ENCODE measurements around the gene SPTBN1. TPM values are rescaled to one million over a fixed set of nuclear protein-coding genes. Genes with fewer than 3 reads are reported as not detected.

The SPTBN1 gene
- total and polyA plus RNA-seq, 8 donors: 28.7 to 475 (median 193) TPM

GRCh38 chr2:54587171-54588016 is 131.3 kb downstream of the SPTBN1 start:
- H3K4me3 ChIP-seq: no peak overlapping the region
- intact Hi-C loops (cut with DNase I; ENCODE audit: low total_unique reads): no loop called here
- DNase-seq: no peak
- no peaks in the 10 kb centered on the region for H3K9me3 ChIP-seq
- H3K36me3 ChIP-seq: peaks cover 0 to 3% (median under 1%) of the 10 kb centered on the region in 4 donors
- WGBS, 5 donors: 76 to 87% (median 80%) methylated on average over 8 of the region's 8 CpGs
- TF ChIP-seq EP300 (IDR thresholded peaks at IDR 0.05) (no peak), POLR2AphosphoS5 (IDR thresholded peaks at IDR 0.05) (no peak), POLR2A (IDR thresholded peaks at IDR 0.05) (no peak)
- TF ChIP-seq, protein P1, sequence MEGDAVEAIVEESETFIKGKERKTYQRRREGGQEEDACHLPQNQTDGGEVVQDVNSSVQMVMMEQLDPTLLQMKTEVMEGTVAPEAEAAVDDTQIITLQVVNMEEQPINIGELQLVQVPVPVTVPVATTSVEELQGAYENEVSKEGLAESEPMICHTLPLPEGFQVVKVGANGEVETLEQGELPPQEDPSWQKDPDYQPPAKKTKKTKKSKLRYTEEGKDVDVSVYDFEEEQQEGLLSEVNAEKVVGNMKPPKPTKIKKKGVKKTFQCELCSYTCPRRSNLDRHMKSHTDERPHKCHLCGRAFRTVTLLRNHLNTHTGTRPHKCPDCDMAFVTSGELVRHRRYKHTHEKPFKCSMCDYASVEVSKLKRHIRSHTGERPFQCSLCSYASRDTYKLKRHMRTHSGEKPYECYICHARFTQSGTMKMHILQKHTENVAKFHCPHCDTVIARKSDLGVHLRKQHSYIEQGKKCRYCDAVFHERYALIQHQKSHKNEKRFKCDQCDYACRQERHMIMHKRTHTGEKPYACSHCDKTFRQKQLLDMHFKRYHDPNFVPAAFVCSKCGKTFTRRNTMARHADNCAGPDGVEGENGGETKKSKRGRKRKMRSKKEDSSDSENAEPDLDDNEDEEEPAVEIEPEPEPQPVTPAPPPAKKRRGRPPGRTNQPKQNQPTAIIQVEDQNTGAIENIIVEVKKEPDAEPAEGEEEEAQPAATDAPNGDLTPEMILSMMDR (IDR thresholded peaks at IDR 0.05): no peak
- H3K27me3 ChIP-seq: no peaks in the 10 kb centered on the region
- peaks cover 53 to 96% (median 74%) of the 10 kb centered on the region in 4 donors for H3K4me1 ChIP-seq
- peak overlapping the region in 4 of 5 donors; percentile 5 to 82 (median 54) for H3K27ac ChIP-seq

GRCh38 chr2:54588244-54588899 is 132.2 kb downstream of the SPTBN1 start:
- Histone ChIP-seq H3K36me3 (peaks cover 0 to 11% (median 8%) of the 10 kb centered on the region in 4 donors), H3K27me3 (no peaks in the 10 kb centered on the region), H3K4me1 (peaks cover 48 to 91% (median 71%) of the 10 kb centered on the region in 4 donors), H3K9me3 (no peaks in the 10 kb centered on the region), H3K4me3 (no peak overlapping the region), H3K27ac (peak overlapping the region in 4 of 5 donors; percentile 38 to 82 (median 72))
- no peak for DNase-seq
- 34 to 62% (median 50%) methylated on average over 1 of the region's 1 CpG for WGBS, 5 donors
- TF ChIP-seq, protein P1 (IDR thresholded peaks at IDR 0.05): no peak
- TF ChIP-seq EP300 (IDR thresholded peaks at IDR 0.05): no peak
- no peak for TF ChIP-seq POLR2A (IDR thresholded peaks at IDR 0.05)
- no peak for TF ChIP-seq POLR2AphosphoS5 (IDR thresholded peaks at IDR 0.05)
- intact Hi-C loops (cut with DNase I; ENCODE audit: low total_unique reads): no loop called here

DNA sequence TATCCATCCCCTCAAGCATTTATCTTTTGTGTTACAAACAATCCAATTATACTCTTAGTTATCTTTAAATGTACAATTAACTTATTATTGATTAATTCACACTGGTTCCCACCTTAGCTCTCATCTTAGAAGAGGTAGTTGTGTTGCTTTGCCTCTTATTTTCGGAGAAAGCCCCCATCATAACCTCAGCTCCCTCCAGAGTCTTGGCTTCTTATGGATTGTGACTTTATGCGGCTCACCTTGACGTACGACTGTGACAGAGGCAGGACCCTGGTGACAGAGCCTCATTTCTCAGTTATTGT is 132.9 kb downstream of the SPTBN1 start:
- intact Hi-C loops (cut with DNase I; ENCODE audit: low total_unique reads): no loop called here
- DNase-seq: no peak
- Histone ChIP-seq H3K27me3 (no peaks in the 10 kb centered on the region), H3K9me3 (no peaks in the 10 kb centered on the region), H3K4me3 (no peak overlapping the region), H3K4me1 (peaks cover 47 to 87% (median 70%) of the 10 kb centered on the region in 4 donors), H3K36me3 (peaks cover 0 to 11% (median 8%) of the 10 kb centered on the region in 4 donors), H3K27ac (peak overlapping the region; percentile 54 to 82 (median 64))
- TF ChIP-seq POLR2AphosphoS5 (IDR thresholded peaks at IDR 0.05) (no peak), EP300 (IDR thresholded peaks at IDR 0.05) (no peak), POLR2A (IDR thresholded peaks at IDR 0.05) (no peak)
- TF ChIP-seq, protein P1 (IDR thresholded peaks at IDR 0.05): no peak
- WGBS, 5 donors: 61 to 73% (median 63%) methylated on average over 4 of the region's 4 CpGs

- TF ChIP-seq POLR2AphosphoS5 (IDR thresholded peaks at IDR 0.05): peak; percentile 54 to 85 (median 73)
- TF ChIP-seq, protein P1 (IDR thresholded peaks at IDR 0.05): no peak
- intact Hi-C loops (cut with DNase I; ENCODE audit: low total_unique reads): no loop called here
- WGBS, 5 donors: 15 to 36% (median 26%) methylated on average over 7 of the region's 7 CpGs
Observed at GRCh38 chr2:54589340-54590215, 133.5 kb downstream of the SPTBN1 start.

More at GRCh38 chr2:54589340-54590215, 133.5 kb downstream of the SPTBN1 start:
- Histone ChIP-seq H3K4me1 (peaks cover 52 to 90% (median 69%) of the 10 kb centered on the region in 4 donors), H3K4me3 (no peak overlapping the region), H3K27me3 (no peaks in the 10 kb centered on the region), H3K27ac (peak overlapping the region; percentile 54 to 82 (median 64)), H3K9me3 (no peaks in the 10 kb centered on the region), H3K36me3 (peaks cover 0 to 11% (median 8%) of the 10 kb centered on the region in 4 donors)
- DNase-seq: peak; percentile 52 to 87

All from stomach (tissue), 9 donors.